NB4 (cell line): ENCODE results near the gene TAP1.

ENCODE experiments used
- DNase-seq: peaks from one replicate; pipeline ENCODE4 v3.0.0; 2010; ENCODE audit warnings: low read depth
- H3K4me3 ChIP-seq: one replicate; pipeline ENCODE4 v1.5.1; 2011; ENCODE audit warnings: mild to moderate bottlenecking, low read depth, low read length, moderate library complexity
- CTCF ChIP-seq: IDR thresholded peaks from one replicate; pipeline ENCODE4 v1.5.1; 2012; ENCODE audit warnings: low read depth, low read length
- MAX ChIP-seq: IDR thresholded peaks from 2 replicates; pipeline ENCODE4 v1.6.1; 2011; ENCODE audit warnings: low read depth, low read length
- MYC ChIP-seq: IDR thresholded peaks from 2 replicates; pipeline ENCODE4 v1.6.1; 2011; ENCODE audit warnings: low read depth, low read length
- POLR2A ChIP-seq: IDR thresholded peaks from 2 replicates; pipeline ENCODE4 v1.6.1; 2011; ENCODE audit warnings: mild to moderate bottlenecking; ENCODE audit not compliant: insufficient read length; ENCODE audit errors: extremely low read depth

Gene TAP1

GRCh38 chr6:32833664-32834063 lies 19.8 kb downstream of the TAP1 start:
- TF ChIP-seq CTCF (no peak), MAX (no peak), MYC (no peak), POLR2A (no peak)
- DNase-seq = no peak
- no peak overlapping the region for H3K4me3 ChIP-seq

- no peak overlapping the region for H3K4me3 ChIP-seq
- no peak for DNase-seq
- TF ChIP-seq MYC (no peak), MAX (no peak), POLR2A (no peak), CTCF (no peak)
Observed at GRCh38 chr6:32832535-32832934, 21.0 kb downstream of the TAP1 start.

GRCh38 chr6:32830936-32831335 lies 22.6 kb downstream of the TAP1 start:
- TF ChIP-seq POLR2A = no peak
- no peak for TF ChIP-seq CTCF
- no peak for TF ChIP-seq MYC
- TF ChIP-seq MAX = no peak
- H3K4me3 ChIP-seq = no peak overlapping the region
- DNase-seq = no peak

- H3K4me3 ChIP-seq = no peak overlapping the region
- DNase-seq = no peak
- no peak for TF ChIP-seq POLR2A
- no peak for TF ChIP-seq CTCF
- TF ChIP-seq MAX = no peak
- TF ChIP-seq MYC = no peak
Observed at GRCh38 chr6:32830017-32830416, 23.5 kb downstream of the TAP1 start.

- no peak for DNase-seq
- no peak overlapping the region for H3K4me3 ChIP-seq
- no peak for TF ChIP-seq CTCF
- TF ChIP-seq MYC = no peak
- no peak for TF ChIP-seq MAX
- TF ChIP-seq POLR2A = no peak
Observed at GRCh38 chr6:32829495-32829894, 24.0 kb downstream of the TAP1 start.

GRCh38 chr6:32827025-32827424 lies 26.5 kb downstream of the TAP1 start:
- H3K4me3 ChIP-seq = no peak overlapping the region
- TF ChIP-seq MAX (no peak), MYC (no peak), CTCF (no peak), POLR2A (no peak)
- no peak for DNase-seq
